Measurements from ENCODE around the gene CAV3.
"Not testable (repeated sequence)": the region's sequence is repeated elsewhere in the genome, so short reads cannot be mapped to it uniquely, and the experiment has no call there.

The CAV3 gene

GRCh38 chr3:8733332-8734094 is at the start of gene CAV3:
CAV3 (plus strand) TSS chr3:8733802; CDS start chr3:8733877, 75 bp downstream.
- in situ Hi-C loops (cut with MboI; ENCODE audit: low sequenced_read_pairs) = no loop called here

GRCh38 chr3:8684992-8685391 is 48.6 kb upstream of the CAV3 start:
- in situ Hi-C loops (cut with MboI; ENCODE audit: low sequenced_read_pairs) = not testable (repeated sequence)

GRCh38 chr3:8691295-8691694 is 42.3 kb upstream of the CAV3 start:
- in situ Hi-C loops (cut with MboI; ENCODE audit: low sequenced_read_pairs) = not testable (repeated sequence)

GRCh38 chr3:8702560-8702959 is 31.0 kb upstream of the CAV3 start:
- in situ Hi-C loops (cut with MboI; ENCODE audit: low sequenced_read_pairs) = no loop called here

GRCh38 chr3:8705575-8705974 is 28.0 kb upstream of the CAV3 start:
- in situ Hi-C loops (cut with MboI; ENCODE audit: low sequenced_read_pairs) = no loop called here

GRCh38 chr3:8709287-8709686 is 24.3 kb upstream of the CAV3 start:
- in situ Hi-C loops (cut with MboI; ENCODE audit: low sequenced_read_pairs) = no loop called here

- in situ Hi-C loops (cut with MboI; ENCODE audit: low sequenced_read_pairs) = no loop called here
These were observed 23.6 kb upstream of the CAV3 start for GRCh38 chr3:8709801-8710507.

GRCh38 chr3:8712045-8712907 is 21.3 kb upstream of the CAV3 start:
- in situ Hi-C loops (cut with MboI; ENCODE audit: low sequenced_read_pairs) = no loop called here

GRCh38 chr3:8712908-8713255 is 20.7 kb upstream of the CAV3 start:
- in situ Hi-C loops (cut with MboI; ENCODE audit: low sequenced_read_pairs) = no loop called here

GRCh38 chr3:8713901-8714759 is 19.5 kb upstream of the CAV3 start:
- in situ Hi-C loops (cut with MboI; ENCODE audit: low sequenced_read_pairs) = no loop called here

- in situ Hi-C loops (cut with MboI; ENCODE audit: low sequenced_read_pairs) = not testable (repeated sequence)
These were observed 17.8 kb upstream of the CAV3 start for GRCh38 chr3:8715757-8716156.

- in situ Hi-C loops (cut with MboI; ENCODE audit: low sequenced_read_pairs) = no loop called here
These were observed 10.8 kb upstream of the CAV3 start for GRCh38 chr3:8722808-8723207.

- in situ Hi-C loops (cut with MboI; ENCODE audit: low sequenced_read_pairs) = no loop called here
These were observed 10.0 kb upstream of the CAV3 start for GRCh38 chr3:8723612-8724011.

GRCh38 chr3:8724108-8724752 is 9.4 kb upstream of the CAV3 start:
- in situ Hi-C loops (cut with MboI; ENCODE audit: low sequenced_read_pairs) = no loop called here

- in situ Hi-C loops (cut with MboI; ENCODE audit: low sequenced_read_pairs) = no loop called here
These were observed 5.7 kb upstream of the CAV3 start for GRCh38 chr3:8727605-8728512.

- in situ Hi-C loops (cut with MboI; ENCODE audit: low sequenced_read_pairs) = no loop called here
These were observed 4.1 kb upstream of the CAV3 start for GRCh38 chr3:8729479-8729878.

- in situ Hi-C loops (cut with MboI; ENCODE audit: low sequenced_read_pairs) = no loop called here
These were observed 2.9 kb upstream of the CAV3 start for GRCh38 chr3:8730656-8731055.

GRCh38 chr3:8732413-8732812 is 1.2 kb upstream of the CAV3 start:
- in situ Hi-C loops (cut with MboI; ENCODE audit: low sequenced_read_pairs) = no loop called here

All from HL-60/S4 treated with retinoic acid at 250 ng/mL for 4 days and 3 days (cell line).